WERI-Rb-1 (cell line): Measurements from ENCODE around the gene NUMA1.

Experiments
- DNase-seq: peaks from one replicate; pipeline ENCODE4 v3.0.0-alpha.2; 2020
- H3K27ac ChIP-seq: fragments of 250-450 bp; sonication (Bioruptor Pico); 2 replicates; pipeline ENCODE4 v1.5.1; 2020; ENCODE audit warnings: mild to moderate bottlenecking, moderate library complexity
- H3K27me3 ChIP-seq: fragments of 250-450 bp; sonication (Bioruptor Pico); 2 replicates; pipeline ENCODE4 v1.5.1; 2021; ENCODE audit warnings: mild to moderate bottlenecking, low read depth, moderate library complexity; ENCODE audit not compliant: insufficient read depth, severe bottlenecking
- H3K36me3 ChIP-seq: fragments of 250-450 bp; sonication (Bioruptor Pico); 2 replicates; pipeline ENCODE4 v1.5.1; 2020; ENCODE audit warnings: mild to moderate bottlenecking, moderate library complexity
- H3K4me3 ChIP-seq: 2 replicates; pipeline ENCODE4 v1.5.1; 2011; ENCODE audit warnings: low read depth, mild to moderate bottlenecking, control low read depth, low read length
- H3K9me3 ChIP-seq: fragments of 250-450 bp; sonication (Bioruptor Pico); 2 replicates; pipeline ENCODE4 v1.5.1; 2021; ENCODE audit warnings: mild to moderate bottlenecking, moderate library complexity; ENCODE audit not compliant: severe bottlenecking
- CTCF ChIP-seq: IDR thresholded peaks from 2 replicates; pipeline ENCODE4 v1.5.1; 2011; ENCODE audit warnings: low read depth, mild to moderate bottlenecking, control low read depth, inconsistent platforms, low read length

Gene NUMA1

DNA sequence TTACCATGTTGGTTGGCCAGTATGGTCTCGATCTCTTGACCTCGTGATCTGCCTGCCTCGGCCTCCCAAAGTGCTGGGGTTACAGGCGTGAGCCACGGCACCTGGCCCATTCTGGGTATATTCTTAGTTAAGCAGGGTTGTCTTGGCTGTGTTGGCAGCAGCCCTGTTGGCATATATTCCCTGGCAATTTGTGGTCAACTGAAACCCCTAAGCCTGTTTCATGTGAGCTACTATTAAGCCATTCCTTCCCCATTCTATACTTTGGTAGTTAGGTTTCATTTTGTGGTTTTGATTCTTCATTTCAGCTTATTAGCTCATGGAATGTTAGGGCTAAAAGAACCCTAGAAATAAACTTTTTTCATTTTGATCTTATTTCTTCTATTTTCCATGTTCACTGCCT lies 103.8 kb downstream of the NUMA1 start:
- Histone ChIP-seq H3K27me3 (no peaks in the 10 kb centered on the region), H3K9me3 (no peaks in the 10 kb centered on the region), H3K36me3 (peaks cover 39% of the 10 kb centered on the region), H3K27ac (no peak overlapping the region), H3K4me3 (no peak overlapping the region)
- no peak for TF ChIP-seq CTCF
- DNase-seq = no peak

GRCh38 chr11:71971680-71972079 lies 108.7 kb downstream of the NUMA1 start:
- Histone ChIP-seq H3K4me3 (no peak overlapping the region), H3K36me3 (peaks cover 55% of the 10 kb centered on the region), H3K27ac (no peak overlapping the region), H3K9me3 (no peaks in the 10 kb centered on the region), H3K27me3 (no peaks in the 10 kb centered on the region)
- no peak for TF ChIP-seq CTCF
- DNase-seq = no peak

- no peak for DNase-seq
- Histone ChIP-seq H3K27me3 (no peaks in the 10 kb centered on the region), H3K9me3 (no peaks in the 10 kb centered on the region), H3K27ac (no peak overlapping the region), H3K4me3 (no peak overlapping the region), H3K36me3 (peaks cover 36% of the 10 kb centered on the region)
- no peak for TF ChIP-seq CTCF
Measured at GRCh38 chr11:71964641-71965040, 115.7 kb downstream of the NUMA1 start.

DNA sequence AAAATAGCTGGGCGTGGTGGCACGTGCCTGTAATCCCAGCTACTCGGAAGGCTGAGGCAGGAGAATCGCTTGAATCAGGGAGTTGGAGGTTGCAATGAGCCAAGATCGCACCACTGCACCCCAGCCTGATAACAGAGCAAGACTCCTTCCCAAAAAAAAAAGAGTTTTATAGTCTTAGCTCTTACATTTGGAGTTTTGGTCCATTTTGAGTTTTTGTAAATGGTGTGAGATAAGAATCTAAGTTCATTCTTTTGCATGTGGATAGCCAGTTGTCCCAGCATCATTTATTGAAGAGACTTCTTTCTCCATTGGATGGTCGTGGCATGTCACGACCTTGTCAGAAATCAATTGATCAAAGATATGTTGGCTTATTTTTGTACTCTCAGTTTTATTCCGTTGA lies 116.9 kb downstream of the NUMA1 start:
- Histone ChIP-seq H3K27ac (no peak overlapping the region), H3K9me3 (no peaks in the 10 kb centered on the region), H3K36me3 (peaks cover 37% of the 10 kb centered on the region), H3K4me3 (no peak overlapping the region), H3K27me3 (no peaks in the 10 kb centered on the region)
- TF ChIP-seq CTCF = no peak
- no peak for DNase-seq

GRCh38 chr11:71962428-71963038 lies 117.8 kb downstream of the NUMA1 start:
- H3K36me3 ChIP-seq = peaks cover 32% of the 10 kb centered on the region
- no peak for DNase-seq
- no peaks in the 10 kb centered on the region for H3K9me3 ChIP-seq
- no peaks in the 10 kb centered on the region for H3K27me3 ChIP-seq
- no peak for TF ChIP-seq CTCF
- no peak overlapping the region for H3K4me3 ChIP-seq
- no peak overlapping the region for H3K27ac ChIP-seq

DNA sequence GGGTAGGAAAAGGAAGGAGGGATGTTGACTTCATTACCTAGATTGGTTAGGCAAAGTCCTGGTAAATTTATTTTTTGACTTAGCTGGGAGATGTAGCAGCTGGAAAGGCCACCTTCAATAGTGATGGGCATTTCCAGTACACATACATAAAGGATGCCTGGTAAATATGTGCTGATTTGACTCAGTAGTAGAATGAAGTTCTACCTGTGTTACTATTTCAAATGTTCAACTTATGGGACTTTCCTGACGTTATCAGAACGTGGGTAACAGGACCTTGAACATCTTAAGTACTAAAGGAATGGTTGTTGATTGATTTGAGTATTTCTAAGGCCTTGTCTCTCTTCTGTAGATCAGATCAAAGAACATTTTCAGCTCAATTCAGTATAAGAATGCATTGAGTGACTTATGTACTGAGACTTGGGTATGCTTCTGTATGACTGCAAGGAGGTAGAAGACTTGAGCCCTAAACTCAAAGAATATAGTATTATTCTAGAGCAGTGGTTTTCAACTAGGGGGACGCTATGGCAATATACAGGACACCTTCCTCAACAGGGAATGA lies 124.4 kb downstream of the NUMA1 start:
- TF ChIP-seq CTCF = no peak
- no peaks in the 10 kb centered on the region for H3K9me3 ChIP-seq
- DNase-seq = no peak

More for the DNA sequence above, 124.4 kb downstream of the NUMA1 start:
- Histone ChIP-seq H3K27me3 (no peaks in the 10 kb centered on the region), H3K4me3 (no peak overlapping the region), H3K36me3 (peaks cover 18% of the 10 kb centered on the region), H3K27ac (no peak overlapping the region)
